IMR-90 (cell line): ENCODE data around the gene PRKAG2. TPM values are rescaled to one million over a fixed set of nuclear protein-coding genes. Genes with fewer than 3 reads are reported as not detected.

ENCODE experiments used
- ATAC-seq: fragments of 200-7000 bp; cut with Tn5 transposase; 2 replicates; pipeline ENCODE4 v1.9.1; 2020; ENCODE audit warnings: low read depth, mild to moderate bottlenecking, moderate library complexity
- BruUV-seq: library from RNA; stranded (reverse); fragments of 400-500 nt; replicated peaks from 2 replicates; lab custom pipeline; 2021; lab: Mats Ljungman, UMichigan
- CTCF ChIA-PET: fragments of 300-600 bp; formaldehyde crosslinking; extraction: SDS; loops from one replicate; lab custom pipeline; 2021; ENCODE audit warnings: antibody characterized with exemption; lab: Yijun Ruan, JAX
- POLR2A ChIA-PET: fragments of 300-600 bp; sonication (Branson Sonifier 250); formaldehyde crosslinking; loops from one replicate; lab custom pipeline; 2022; ENCODE audit warnings: antibody characterized with exemption; ENCODE audit not compliant: unreplicated experiment; lab: Charles Lee
- DNase-seq: peaks from one replicate; pipeline ENCODE4 v3.0.0; 2013
- H2AFZ ChIP-seq: replicated peaks from 2 replicates; pipeline ENCODE3; 2013; ENCODE audit warnings: low read length, mild to moderate bottlenecking; ENCODE audit not compliant: poor library complexity
- H2AK5ac ChIP-seq: 2 replicates; pipeline ENCODE4 v1.6.1; 2013; ENCODE audit warnings: low read depth, low read length, inconsistent platforms
- H2AK9ac ChIP-seq: replicated peaks from 2 replicates; pipeline ENCODE3; 2013; ENCODE audit warnings: mild to moderate bottlenecking, low read depth, low read length, moderate library complexity; ENCODE audit not compliant: poor library complexity
- H2BK120ac ChIP-seq: 2 replicates; pipeline ENCODE4 v1.6.1; 2013; ENCODE audit warnings: low read depth, low read length, inconsistent platforms
- H2BK15ac ChIP-seq: 3 replicates; pipeline ENCODE4 v1.6.1; 2013; ENCODE audit warnings: low read depth, low read length, inconsistent platforms
- H2BK20ac ChIP-seq: 2 replicates; pipeline ENCODE4 v1.6.1; 2013; ENCODE audit warnings: low read depth, mild to moderate bottlenecking, inconsistent platforms, low read length, moderate library complexity
- H2BK5ac ChIP-seq: 2 replicates; pipeline ENCODE4 v1.6.1; 2013; ENCODE audit warnings: mild to moderate bottlenecking, low read depth, low read length, inconsistent platforms; ENCODE audit not compliant: poor library complexity, severe bottlenecking
- H3K14ac ChIP-seq: replicated peaks from 2 replicates; pipeline ENCODE4 v1.6.1; 2013; ENCODE audit warnings: low read depth, low read length, inconsistent platforms
- H3K18ac ChIP-seq: 2 replicates; pipeline ENCODE4 v1.6.1; 2013; ENCODE audit warnings: low read depth, low read length, control low read depth
- H3K23ac ChIP-seq: 2 replicates; pipeline ENCODE4 v1.6.1; 2013; ENCODE audit warnings: low read depth, low read length, inconsistent platforms
- H3K27ac ChIP-seq: 2 replicates; pipeline ENCODE4 v1.5.1; 2013; ENCODE audit warnings: mild to moderate bottlenecking, control low read depth, low read length; ENCODE audit not compliant: insufficient read depth
- H3K27me3 ChIP-seq: 2 replicates; pipeline ENCODE4 v1.6.1; 2013; ENCODE audit warnings: low read length; ENCODE audit not compliant: control insufficient read depth, insufficient read depth
- H3K36me3 ChIP-seq: 2 replicates; pipeline ENCODE4 v1.6.1; 2013; ENCODE audit warnings: low read length, mixed read lengths; ENCODE audit not compliant: control insufficient read depth, insufficient read depth
- H3K4ac ChIP-seq: 2 replicates; pipeline ENCODE4 v1.6.1; 2013; ENCODE audit warnings: low read depth, low read length, inconsistent platforms
- H3K4me1 ChIP-seq: 2 replicates; pipeline ENCODE4 v1.6.1; 2013; ENCODE audit warnings: low read length, mixed read lengths; ENCODE audit not compliant: control insufficient read depth, insufficient read depth
- H3K4me2 ChIP-seq: 2 replicates; pipeline ENCODE4 v1.6.1; 2013; ENCODE audit warnings: low read depth, mild to moderate bottlenecking, control low read depth, low read length, moderate library complexity
- H3K4me3 ChIP-seq: 2 replicates; pipeline ENCODE4 v1.5.1; 2013; ENCODE audit warnings: low read depth, mild to moderate bottlenecking, control low read depth, low read length, moderate library complexity; ENCODE audit not compliant: insufficient read depth
- H3K56ac ChIP-seq: 2 replicates; pipeline ENCODE4 v1.6.1; 2013; ENCODE audit warnings: low read length, inconsistent platforms; ENCODE audit not compliant: insufficient read depth; ENCODE audit errors: extremely low read depth
- H3K79me1 ChIP-seq, 2 experiments: 2 replicates each; pipeline ENCODE4 v1.6.1; 2013; ENCODE audit warnings: low read length in 2 of 2, inconsistent platforms in 1 of 2, low read depth in 1 of 2
- H3K9ac ChIP-seq: 2 replicates; pipeline ENCODE4 v1.6.1; 2013; ENCODE audit warnings: low read depth, low read length, control low read depth
- H3K9me1 ChIP-seq: 2 replicates; pipeline ENCODE4 v1.6.1; 2013; ENCODE audit warnings: low read length, inconsistent platforms; ENCODE audit not compliant: insufficient read depth
- H3K9me3 ChIP-seq: 2 replicates; pipeline ENCODE4 v1.6.1; 2013; ENCODE audit warnings: low read length; ENCODE audit not compliant: control insufficient read depth, insufficient read depth
- H4K20me1 ChIP-seq: 2 replicates; pipeline ENCODE4 v1.6.1; 2013; ENCODE audit warnings: low read length, inconsistent platforms; ENCODE audit not compliant: insufficient read depth
- H4K5ac ChIP-seq: 2 replicates; pipeline ENCODE4 v1.6.1; 2013; ENCODE audit warnings: mild to moderate bottlenecking, low read depth, low read length, control low read depth
- H4K8ac ChIP-seq, 2 experiments: 2 replicates each; pipeline ENCODE4 v1.6.1; 2013; ENCODE audit warnings: low read depth in 2 of 2, low read length in 2 of 2, control low read depth in 1 of 2, inconsistent platforms in 1 of 2
- H4K91ac ChIP-seq: 2 replicates; pipeline ENCODE4 v1.6.1; 2013; ENCODE audit warnings: low read depth, low read length, inconsistent platforms; ENCODE audit not compliant: insufficient read depth
- BHLHE40 ChIP-seq: fragments of 150-350 bp; IDR thresholded peaks from 2 replicates; pipeline ENCODE4 v1.6.1; 2016; ENCODE audit warnings: mild to moderate bottlenecking, low read depth, low read length
- CEBPB ChIP-seq: IDR thresholded peaks from 2 replicates; pipeline ENCODE4 v1.6.1; 2012; ENCODE audit warnings: low read depth, low read length, improper control_type of control experiment
- CHD1 ChIP-seq: IDR thresholded peaks from 2 replicates; pipeline ENCODE4 v1.6.1; 2012; ENCODE audit warnings: low read depth, low read length, improper control_type of control experiment
- CTCF ChIP-seq: conservative IDR thresholded peaks from 2 replicates; pipeline ENCODE4 v1.5.1; 2012; ENCODE audit warnings: mild to moderate bottlenecking, low read depth, low read length, improper control_type of control experiment
- ELK1 ChIP-seq: fragments of 150-350 bp; IDR thresholded peaks from 2 replicates; pipeline ENCODE4 v1.6.1; 2016; ENCODE audit warnings: low read depth, mild to moderate bottlenecking, low read length, moderate library complexity, borderline replicate concordance
- FOS ChIP-seq: fragments of 150-350 bp; IDR thresholded peaks from 2 replicates; pipeline ENCODE4 v1.6.1; 2016; ENCODE audit warnings: low read depth, low read length
- MAFK ChIP-seq: IDR thresholded peaks from 2 replicates; pipeline ENCODE4 v1.6.1; 2012; ENCODE audit warnings: low read depth, low read length, improper control_type of control experiment
- NFE2L2 ChIP-seq: fragments of 150-350 bp; IDR thresholded peaks from 2 replicates; pipeline ENCODE4 v1.6.1; 2016; ENCODE audit warnings: low read depth, mild to moderate bottlenecking, low read length
- POLR2A ChIP-seq: IDR thresholded peaks from 2 replicates; pipeline ENCODE4 v1.6.1; 2012; ENCODE audit warnings: mild to moderate bottlenecking, low read depth, low read length
- RAD21 ChIP-seq: IDR thresholded peaks from 2 replicates; pipeline ENCODE4 v1.6.1; 2012; ENCODE audit warnings: low read length, improper control_type of control experiment
- RCOR1 ChIP-seq: IDR thresholded peaks from 2 replicates; pipeline ENCODE4 v1.6.1; 2012; ENCODE audit warnings: mild to moderate bottlenecking, low read length, improper control_type of control experiment; ENCODE audit not compliant: insufficient replicate concordance
- RFX5 ChIP-seq: IDR thresholded peaks from 2 replicates; pipeline ENCODE4 v1.8.0; 2012; ENCODE audit warnings: low read depth, mild to moderate bottlenecking, low read length, moderate library complexity
- SMC3 ChIP-seq: fragments of 150-350 bp; IDR thresholded peaks from 2 replicates; pipeline ENCODE4 v1.6.1; 2016; ENCODE audit warnings: low read depth, mild to moderate bottlenecking, antibody characterized with exemption, low read length, moderate library complexity
- USF2 ChIP-seq: fragments of 150-350 bp; IDR thresholded peaks from 2 replicates; pipeline ENCODE4 v1.6.1; 2017; ENCODE audit warnings: mild to moderate bottlenecking, antibody characterized with exemption, low read length, low read depth
- WGBS, 2 experiments: methylation state at CpG; one replicate each; pipeline versions ENCODE4 v1.1.5 to v1.1.7; 2013; ENCODE audit warnings: missing lambda C conversion rate in 2 of 2; ENCODE audit not compliant: insufficient read length in 1 of 2; ENCODE audit errors: extremely low coverage in 2 of 2; 5-methylcytosine and 5-hydroxymethylcytosine counted together
- dilution Hi-C: fragments of 300-500 bp; cut with HindIII; formaldehyde crosslinking; loops from one replicate; pipeline ENCODE4 v1.14.3; 2018; ENCODE audit warnings: low sequenced_read_pairs; ENCODE audit not compliant: unreplicated experiment
- in situ Hi-C: fragments of 300-500 bp; cut with MboI; formaldehyde crosslinking; loops from 3 replicates; pipeline ENCODE4 v1.14.3; 2019; ENCODE audit warnings: low sequenced_read_pairs, inconsistent platforms, mixed read lengths
- intact Hi-C: fragments of 100-400 bp; cut with micrococcal nuclease; formaldehyde crosslinking; loops from 2 replicates; pipeline ENCODE4 v1.10.0; 2022
- polyA plus RNA-seq, 3 experiments: library from polyadenylated mRNA; depleted of rRNA; stranded (reverse); fragments of >200 nt; gene quantifications; 2 replicates each; pipeline ENCODE4 v1.2.3, GENCODE V29; 2012; ENCODE audit warnings: low replicate concordance in 1 of 3
- total RNA-seq: library from RNA; depleted of rRNA; stranded (reverse); fragments of >200 nt; gene quantifications from 2 replicates; pipeline ENCODE4 v1.2.3, GENCODE V29; 2012

Gene PRKAG2
- total and polyA plus RNA-seq, 2 of the 4 experiments (the other 2 are of a cell fraction) = 15.4 to 21.6 TPM

- Histone ChIP-seq H3K9me1 (peaks cover 8% of the 10 kb centered on the region; the same call in 1 of the 2 replicates), H2BK120ac (peak overlapping the region; percentile 55), H3K14ac (peak overlapping the region; percentile 30; the same call in 1 of the 2 replicates), H4K5ac (peak overlapping the region; percentile 39; the same call in 1 of the 2 replicates), H4K8ac (peak overlapping the region; percentile 24 to 36; a peak in 2 of 4 replicates), H4K20me1 (no peaks in the 10 kb centered on the region), H3K9me3 (no peaks in the 10 kb centered on the region), H2AK9ac (peak overlapping the region; percentile 51), H3K4me1 (peaks cover 37% of the 10 kb centered on the region), H3K23ac (no peak overlapping the region), H3K79me1 (no peaks in the 10 kb centered on the region), H4K91ac (peak overlapping the region; percentile 51), H2BK20ac (peak overlapping the region; percentile 61), H2BK15ac (peak overlapping the region; percentile 80; the same call in 2 of the 3 replicates), H2AK5ac (peak overlapping the region; percentile 74), H3K4me2 (no peak overlapping the region), H2AFZ (peak overlapping the region; percentile 75), H2BK5ac (no peak overlapping the region), H3K56ac (no peak overlapping the region), H3K27me3 (no peaks in the 10 kb centered on the region), H3K27ac (no peak overlapping the region), H3K36me3 (no peaks in the 10 kb centered on the region), H3K9ac (no peak overlapping the region), H3K18ac (peak overlapping the region; percentile 57; the same call in 1 of the 2 replicates), H3K4ac (peak overlapping the region; percentile 58), H3K4me3 (no peak overlapping the region)
- ChIA-PET CTCF (interaction anchor here (1.2 kb wide), 1 partner anchor 11 kb away, joined by 3 read pairs; no protein-coding TSS in a partner anchor), POLR2A (no interaction called here)
- 45% methylated on average over 3 of the region's 18 CpGs; no CpG with 5 or more reads in 1 of the 2 experiments for WGBS, 2 experiments
- dilution Hi-C loops (no loop called here), in situ Hi-C loops (loop anchor here (10.0 kb wide), 1 partner anchor 118 kb away; no protein-coding TSS in a partner anchor), intact Hi-C loops (no loop called here)
- ATAC-seq = no peak
- BruUV-seq = no TSS peak
- no peak for DNase-seq
- no peak for TF ChIP-seq RAD21
- no peak for TF ChIP-seq CEBPB
- TF ChIP-seq NFE2L2 = no peak
- no peak for TF ChIP-seq CTCF
- TF ChIP-seq MAFK = no peak
- TF ChIP-seq POLR2A = no peak
- no peak for TF ChIP-seq FOS
- TF ChIP-seq ELK1 = no peak
- TF ChIP-seq RFX5 = no peak
- TF ChIP-seq BHLHE40 = no peak
- no peak for TF ChIP-seq SMC3
- no peak for TF ChIP-seq CHD1
- TF ChIP-seq USF2 = no peak
- TF ChIP-seq RCOR1 = no peak
Measured at GRCh38 chr7:151742713-151743480, 134.0 kb downstream of the PRKAG2 start.
